Smooth muscle cell (in vitro differentiated cells): ENCODE results near the gene HNRNPH1. TPM values are rescaled to one million over a fixed set of nuclear protein-coding genes. Genes with fewer than 3 reads are reported as not detected.

Source experiments
- DNase-seq: peaks from one replicate; lab custom pipeline; 2025; ENCODE audit not compliant: unreplicated experiment; lab: John Stamatoyannopoulos, UW
- H2AFZ ChIP-seq: fragments of 200-600 bp; sonication (generic); 2 replicates; pipeline ENCODE4 v1.6.0; 2016; ENCODE audit warnings: antibody characterized with exemption, low read depth, mild to moderate bottlenecking
- H3F3A ChIP-seq: fragments of 200-600 bp; sonication (generic); 2 replicates; pipeline ENCODE4 v1.6.0; 2017; ENCODE audit warnings: antibody characterized with exemption, low read depth
- H3K27ac ChIP-seq: fragments of 200-600 bp; sonication (generic); 2 replicates; pipeline ENCODE4 v1.5.1; 2016; ENCODE audit warnings: low read depth, mild to moderate bottlenecking
- H3K27me3 ChIP-seq: fragments of 200-600 bp; sonication (generic); 2 replicates; pipeline ENCODE4 v1.6.1; 2016; ENCODE audit warnings: low read depth, mild to moderate bottlenecking
- H3K36me3 ChIP-seq: fragments of 200-600 bp; sonication (generic); 2 replicates; pipeline ENCODE4 v1.5.1; 2016; ENCODE audit warnings: low read depth
- H3K4me1 ChIP-seq: fragments of 200-600 bp; sonication (generic); 2 replicates; pipeline ENCODE4 v1.5.1; 2016; ENCODE audit warnings: low read depth
- H3K4me2 ChIP-seq: fragments of 200-600 bp; sonication (generic); 2 replicates; pipeline ENCODE4 v1.6.0; 2016; ENCODE audit warnings: mild to moderate bottlenecking
- H3K4me3 ChIP-seq: fragments of 200-600 bp; sonication (generic); 2 replicates; pipeline ENCODE4 v1.5.1; 2016; ENCODE audit warnings: mild to moderate bottlenecking
- H3K79me2 ChIP-seq: fragments of 200-600 bp; sonication (generic); 2 replicates; pipeline ENCODE4 v1.6.0; 2016; ENCODE audit warnings: low read depth, mild to moderate bottlenecking
- H3K9ac ChIP-seq: fragments of 200-600 bp; sonication (generic); 2 replicates; pipeline ENCODE4 v1.6.0; 2016; ENCODE audit warnings: low read depth
- H3K9me3 ChIP-seq: fragments of 200-600 bp; sonication (generic); replicated peaks from 2 replicates; pipeline ENCODE4 v1.5.1; 2016; ENCODE audit warnings: low read depth
- H4K20me1 ChIP-seq: fragments of 200-600 bp; sonication (generic); 2 replicates; pipeline ENCODE4 v1.6.0; 2016; ENCODE audit warnings: low read depth
- CTCF ChIP-seq: fragments of 200-600 bp; sonication (generic); IDR thresholded peaks from 2 replicates; pipeline ENCODE4 v1.5.1; 2017; ENCODE audit warnings: borderline replicate concordance, mild to moderate bottlenecking, antibody characterized with exemption; ENCODE audit not compliant: insufficient read depth, poor library complexity, severe bottlenecking
- WGBS: methylation state at CpG from one replicate; pipeline ENCODE4 v1.1.7; 2016; ENCODE audit warnings: low lambda C conversion rate; 5-methylcytosine and 5-hydroxymethylcytosine counted together
- polyA plus RNA-seq: library from polyadenylated mRNA; unstranded; fragments of >200 nt; fragmentation: Nextera tagmentation; extraction: Ambion mirVana; gene quantifications from 2 replicates; pipeline ENCODE4 v1.2.1, GENCODE V29; 2016
- total RNA-seq: library from RNA; depleted of rRNA; stranded (reverse); fragments of >200 nt; gene quantifications from 2 replicates; pipeline ENCODE4 v1.2.3, GENCODE V29; 2014

The HNRNPH1 gene
- total and polyA plus RNA-seq, 2 experiments from 2014 or later = 60.9 to 384 TPM

GRCh38 chr5:179599973-179600372 lies 23.5 kb downstream of the HNRNPH1 start:
- H4K20me1 ChIP-seq = peaks cover 2% of the 10 kb centered on the region
- no peak overlapping the region for H3K4me2 ChIP-seq
- H3F3A ChIP-seq = peaks cover 2% of the 10 kb centered on the region
- no peaks in the 10 kb centered on the region for H3K79me2 ChIP-seq
- no peak overlapping the region for H3K4me3 ChIP-seq
- H2AFZ ChIP-seq = no peak overlapping the region
- no peaks in the 10 kb centered on the region for H3K27me3 ChIP-seq
- H3K9me3 ChIP-seq = no peaks in the 10 kb centered on the region
- no peak overlapping the region for H3K9ac ChIP-seq
- no peak overlapping the region for H3K27ac ChIP-seq
- no peak for DNase-seq
- 94% methylated on average over 9 of the region's 9 CpGs for WGBS
- H3K4me1 ChIP-seq = no peaks in the 10 kb centered on the region
- TF ChIP-seq CTCF = no peak
- peaks cover 10% of the 10 kb centered on the region for H3K36me3 ChIP-seq

- DNase-seq = no peak
- 98% methylated on average over 16 of the region's 16 CpGs for WGBS
- no peak for TF ChIP-seq CTCF
- Histone ChIP-seq H3K27me3 (no peaks in the 10 kb centered on the region), H3K9me3 (no peaks in the 10 kb centered on the region), H3K9ac (no peak overlapping the region), H3K4me2 (no peak overlapping the region), H3K4me1 (no peaks in the 10 kb centered on the region), H4K20me1 (no peaks in the 10 kb centered on the region), H2AFZ (no peak overlapping the region), H3K36me3 (peaks cover 10% of the 10 kb centered on the region), H3K79me2 (no peaks in the 10 kb centered on the region), H3K4me3 (no peak overlapping the region), H3F3A (no peaks in the 10 kb centered on the region), H3K27ac (no peak overlapping the region)
Measured at GRCh38 chr5:179599566-179599965, 23.9 kb downstream of the HNRNPH1 start.

GRCh38 chr5:179599100-179599499 lies 24.4 kb downstream of the HNRNPH1 start:
- Histone ChIP-seq H3K4me1 (no peaks in the 10 kb centered on the region), H3K9me3 (no peaks in the 10 kb centered on the region), H3K36me3 (peaks cover 12% of the 10 kb centered on the region), H3K27me3 (no peaks in the 10 kb centered on the region), H2AFZ (no peak overlapping the region), H4K20me1 (no peaks in the 10 kb centered on the region), H3K27ac (no peak overlapping the region), H3K79me2 (no peaks in the 10 kb centered on the region), H3K9ac (no peak overlapping the region), H3K4me2 (no peak overlapping the region), H3K4me3 (no peak overlapping the region), H3F3A (no peaks in the 10 kb centered on the region)
- DNase-seq = no peak
- TF ChIP-seq CTCF = no peak
- 82% methylated on average over 9 of the region's 9 CpGs for WGBS

- Histone ChIP-seq H3K79me2 (no peaks in the 10 kb centered on the region), H3K4me2 (no peak overlapping the region), H3K4me3 (no peak overlapping the region), H4K20me1 (no peaks in the 10 kb centered on the region), H3K27me3 (no peaks in the 10 kb centered on the region), H3K9me3 (no peaks in the 10 kb centered on the region), H3K9ac (no peak overlapping the region), H3K36me3 (peaks cover 26% of the 10 kb centered on the region), H3K27ac (no peak overlapping the region), H3F3A (no peaks in the 10 kb centered on the region), H2AFZ (no peak overlapping the region), H3K4me1 (no peaks in the 10 kb centered on the region)
- DNase-seq = no peak
- no peak for TF ChIP-seq CTCF
- WGBS = 93% methylated on average over 11 of the region's 13 CpGs
Measured at GRCh38 chr5:179596421-179596820, 27.1 kb downstream of the HNRNPH1 start.
